A673 (cell line): ENCODE results near the gene KIAA1586.
"Not testable (repeated sequence)": the region's sequence is repeated elsewhere in the genome, so short reads cannot be mapped to it uniquely, and the experiment has no call there.

ENCODE experiments used
- CTCF ChIP-seq: fragments of 300-800, 200-600 bp; sonication (generic); conservative IDR thresholded peaks from 2 replicates; pipeline ENCODE4 v1.5.1; 2017; ENCODE audit warnings: low read depth, mild to moderate bottlenecking, antibody characterized with exemption, low read length, moderate library complexity, mixed read lengths
- EZH2 ChIP-seq: fragments of 200-600 bp; sonication (generic); IDR thresholded peaks from 2 replicates; pipeline ENCODE4 v1.6.1; 2017; ENCODE audit warnings: borderline replicate concordance, low read depth, mild to moderate bottlenecking, mixed read lengths, antibody characterized with exemption, low read length; ENCODE audit not compliant: poor library complexity, severe bottlenecking

GRCh38 chr6:56999748-57000147 lies 46.7 kb upstream of the KIAA1586 start:
- not testable (repeated sequence) for TF ChIP-seq CTCF, EZH2
